K562 (cell line): ENCODE data around the gene BRMS1. TPM values are rescaled to one million over a fixed set of nuclear protein-coding genes. Genes with fewer than 3 reads are reported as not detected.

Experiments
- ATF6 ChIP-seq: sonication (generic); formaldehyde crosslinking; IDR thresholded peaks from 2 replicates; pipeline ENCODE4 v1.4.0; 2020; ENCODE audit warnings: mild to moderate bottlenecking, missing genetic modification reagents
- BACH1 ChIP-seq: fragments of 200-800 bp; sonication (Bioruptor generic); IDR thresholded peaks from 2 replicates; pipeline ENCODE4 v1.6.1; 2016; ENCODE audit warnings: missing genetic modification characterization, missing compliant biosample characterization
- GTF2B ChIP-seq: IDR thresholded peaks from 2 replicates; pipeline ENCODE4 v1.6.1; 2011; ENCODE audit not compliant: insufficient read length; ENCODE audit errors: extremely low read depth
- KDM4B ChIP-seq, 2 experiments: fragments of 450-650 bp in 1 of 2; sonication (generic) in 1 of 2; IDR thresholded peaks; 2 replicates each; pipeline ENCODE4 v1.6.1; 2016 to 2017; ENCODE audit warnings: borderline replicate concordance in 2 of 2, antibody characterized with exemption in 1 of 2, low read depth in 1 of 2, mild to moderate bottlenecking in 1 of 2
- MNT ChIP-seq, 2 experiments: fragments of 450-650 bp; conservative IDR thresholded peaks; 2 replicates each; pipeline ENCODE4 v1.6.1; 2017; ENCODE audit warnings: mild to moderate bottlenecking in 2 of 2, moderate library complexity in 2 of 2
- MTA3 ChIP-seq: fragments of 450-650 bp; formaldehyde crosslinking; IDR thresholded peaks from 2 replicates; pipeline ENCODE4 v1.6.1; 2017; ENCODE audit warnings: mild to moderate bottlenecking, borderline replicate concordance
- MYNN ChIP-seq, 2 experiments: sonication (generic); formaldehyde crosslinking in 1 of 2; IDR thresholded peaks; 2 replicates each; pipeline versions ENCODE4 v1.5.0 to v1.6.1; 2016 to 2020; ENCODE audit warnings: antibody characterized with exemption in 1 of 2, missing genetic modification reagents in 1 of 2
- NELFE ChIP-seq: IDR thresholded peaks from 2 replicates; pipeline ENCODE4 v1.6.1; 2011; ENCODE audit warnings: mild to moderate bottlenecking; ENCODE audit not compliant: insufficient read depth, insufficient read length
- RREB1 ChIP-seq: fragments of 250-450 bp; sonication (Bioruptor Pico); IDR thresholded peaks from 2 replicates; pipeline ENCODE4 v1.4.0; 2020
- SMAD4 ChIP-seq: fragments of 250-450 bp; sonication (Bioruptor Pico); conservative IDR thresholded peaks from 2 replicates; pipeline ENCODE4 v1.8.0; 2021; ENCODE audit warnings: inconsistent platforms, mild to moderate bottlenecking, moderate library complexity
- TEAD1 ChIP-seq, 2 experiments: fragments of 450-650 bp in 1 of 2; sonication (generic) in 1 of 2; formaldehyde crosslinking; IDR thresholded peaks; 2 replicates each; pipeline versions ENCODE4 v1.4.0 to v1.8.0; 2020 to 2022; ENCODE audit warnings: mild to moderate bottlenecking in 2 of 2, missing genetic modification reagents in 1 of 2
- XRCC5 ChIP-seq: fragments of 200-400 bp; formaldehyde crosslinking; IDR thresholded peaks from 2 replicates; pipeline ENCODE4 v1.6.1; 2017; ENCODE audit warnings: low read depth, mild to moderate bottlenecking, low read length
- ZBTB7A ChIP-seq: IDR thresholded peaks from 2 replicates; pipeline ENCODE4 v1.6.1; 2011; ENCODE audit warnings: low read depth, mild to moderate bottlenecking, low read length, moderate library complexity, borderline replicate concordance; ENCODE audit not compliant: control insufficient read depth
- ZC3H4 ChIP-seq: sonication (generic); formaldehyde crosslinking; IDR thresholded peaks from 2 replicates; pipeline ENCODE4 v1.9.0; 2021; ENCODE audit warnings: missing genetic modification reagents, borderline replicate concordance
- ZNF764 ChIP-seq: fragments of 250-450 bp; sonication (Bioruptor Pico); IDR thresholded peaks from 2 replicates; pipeline ENCODE4 v1.4.0; 2020; ENCODE audit warnings: low read depth, mild to moderate bottlenecking, moderate library complexity
- polyA plus RNA-seq, 8 experiments: library from polyadenylated mRNA; depleted of rRNA in 4 of 8; stranded (reverse) in 5 of 8; unstranded in 3 of 8; fragments of >200 nt; fragmentation: Nextera tagmentation in 2 of 8; fragmentation: Illumina TruSeq in 1 of 8; extraction: Ambion mirVana in 2 of 8; extraction: Trizol in 1 of 8; gene quantifications; 2 replicates each; pipeline versions ENCODE4 v1.2.1 to v1.2.3, GENCODE V29; 2011 to 2014; ENCODE audit warnings: inconsistent platforms in 1 of 8, missing spikeins in 1 of 8
- total RNA-seq, 7 experiments: library from RNA; depleted of rRNA in 6 of 7; stranded (reverse); fragments of >200 nt in 6 of 7; fragmentation: Illumina TruSeq in 2 of 7; extraction: Trizol in 2 of 7; gene quantifications; 2 replicates each; pipeline versions ENCODE4 v1.2.1 to v1.2.3, GENCODE V29; 2011 to 2021; ENCODE audit warnings: low replicate concordance in 1 of 7

BRMS1 gene
- total and polyA plus RNA-seq, 9 of the 15 experiments (the other 6 are each of a cell fraction or from before 2014, with no cell fraction given), result 2.2 to 78.8 (median 33.4) TPM

- TF ChIP-seq ZBTB7A (peak; percentile 57; the same call in 1 of the 2 replicates), NELFE (no peak), BACH1 (tag) (no peak), KDM4B (IDR thresholded peaks at IDR 0.05; ENCODE audit: borderline replicate concordance in 2 of 2, low read depth in 1 of 2) (peak in 1 of 2 experiments; percentile 26; a peak in 1 of 4 replicates), ZC3H4 (CRISPR knock-in tag) (peak; percentile 73; the same call in 1 of the 2 replicates), TEAD1 (CRISPR knock-in tag; IDR thresholded peaks at IDR 0.05) (no peak), ATF6 (no peak), GTF2B (no peak), MTA3 (peak; percentile 67; the same call in 1 of the 2 replicates), ZNF764 (no peak), RREB1 (peak; percentile 77; the same call in 1 of the 2 replicates), MNT (conservative IDR thresholded peaks at IDR 0.05) (peak; percentile 57 to 87; a peak in 2 of 4 replicates), SMAD4 (peak; percentile 86), MYNN (IDR thresholded peaks at IDR 0.05) (no peak), MYNN (CRISPR knock-in tag; IDR thresholded peaks at IDR 0.05) (no peak), XRCC5 (0 out of 2 replicates have a peak, but pooled peaks have one; percentile 63)
Observed at GRCh38 chr11:66288671-66289547, 56.0 kb downstream of the BRMS1 start, which contains the start of gene YIF1A (continued).
